ENCODE results near the gene URI1.

The URI1 gene, protein sequence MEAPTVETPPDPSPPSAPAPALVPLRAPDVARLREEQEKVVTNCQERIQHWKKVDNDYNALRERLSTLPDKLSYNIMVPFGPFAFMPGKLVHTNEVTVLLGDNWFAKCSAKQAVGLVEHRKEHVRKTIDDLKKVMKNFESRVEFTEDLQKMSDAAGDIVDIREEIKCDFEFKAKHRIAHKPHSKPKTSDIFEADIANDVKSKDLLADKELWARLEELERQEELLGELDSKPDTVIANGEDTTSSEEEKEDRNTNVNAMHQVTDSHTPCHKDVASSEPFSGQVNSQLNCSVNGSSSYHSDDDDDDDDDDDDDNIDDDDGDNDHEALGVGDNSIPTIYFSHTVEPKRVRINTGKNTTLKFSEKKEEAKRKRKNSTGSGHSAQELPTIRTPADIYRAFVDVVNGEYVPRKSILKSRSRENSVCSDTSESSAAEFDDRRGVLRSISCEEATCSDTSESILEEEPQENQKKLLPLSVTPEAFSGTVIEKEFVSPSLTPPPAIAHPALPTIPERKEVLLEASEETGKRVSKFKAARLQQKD

DNA sequence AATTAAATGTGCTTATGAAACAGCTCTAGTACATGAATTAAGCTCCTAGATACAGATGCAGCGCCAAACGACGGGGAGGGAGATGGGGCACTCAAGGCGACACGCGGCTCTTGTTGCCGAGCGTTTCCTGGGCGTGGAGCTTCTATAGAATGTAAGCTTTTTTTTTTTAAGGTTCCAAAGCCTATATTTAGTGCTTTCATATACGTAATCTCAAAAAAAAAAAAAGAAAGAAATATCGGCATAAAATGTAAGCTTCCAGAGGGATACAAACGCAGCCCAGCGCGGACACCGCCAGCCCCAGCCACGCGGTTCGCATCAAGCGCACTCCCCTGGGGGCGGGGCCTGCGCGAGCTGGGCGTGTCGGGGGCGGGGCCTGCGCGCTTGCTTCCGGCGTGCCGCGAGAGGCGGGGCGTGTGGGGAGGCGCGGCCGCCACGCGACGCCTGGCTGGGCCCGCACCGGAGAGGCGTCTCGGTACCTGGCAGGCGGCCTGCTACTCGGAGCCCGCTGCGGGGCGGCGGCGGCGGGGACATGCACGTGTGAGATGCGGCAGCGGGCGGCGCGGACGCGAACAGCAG is at the start of gene URI1:
Gene URI1, plus strand, starts transcription at position 412 of the 576 bp plus-strand sequence. CDS start 309 bp downstream, outside the sequence.
- H3K4me3 ChIP-seq (ENCODE audit: low read depth, low read length) = peak within 1 kb of the TSS; percentile 80
- no peak for TF ChIP-seq CTCF (IDR thresholded peaks at IDR 0.05; ENCODE audit: low read depth, low read length, missing control alignments)
- peak; percentile 15 for DNase-seq (ENCODE audit: low read depth)

- H3K4me3 ChIP-seq (ENCODE audit: low read depth, low read length) = no peak overlapping the region
- DNase-seq (ENCODE audit: low read depth) = no peak
- no peak for TF ChIP-seq CTCF (IDR thresholded peaks at IDR 0.05; ENCODE audit: low read depth, low read length, missing control alignments)
Observed at GRCh38 chr19:29893606-29894284, 48.3 kb upstream of the URI1 start.

GRCh38 chr19:29896802-29897201 is 45.2 kb upstream of the URI1 start:
- no peak for DNase-seq (ENCODE audit: low read depth)
- no peak overlapping the region for H3K4me3 ChIP-seq (ENCODE audit: low read depth, low read length)
- TF ChIP-seq CTCF (IDR thresholded peaks at IDR 0.05; ENCODE audit: low read depth, low read length, missing control alignments) = no peak

GRCh38 chr19:29897466-29897865 is 44.6 kb upstream of the URI1 start:
- no peak overlapping the region for H3K4me3 ChIP-seq (ENCODE audit: low read depth, low read length)
- DNase-seq (ENCODE audit: low read depth) = no peak
- TF ChIP-seq CTCF (IDR thresholded peaks at IDR 0.05; ENCODE audit: low read depth, low read length, missing control alignments) = no peak

GRCh38 chr19:29904017-29904416 is 38.0 kb upstream of the URI1 start:
- DNase-seq (ENCODE audit: low read depth) = no peak
- no peak for TF ChIP-seq CTCF (IDR thresholded peaks at IDR 0.05; ENCODE audit: low read depth, low read length, missing control alignments)
- H3K4me3 ChIP-seq (ENCODE audit: low read depth, low read length) = no peak overlapping the region

DNA sequence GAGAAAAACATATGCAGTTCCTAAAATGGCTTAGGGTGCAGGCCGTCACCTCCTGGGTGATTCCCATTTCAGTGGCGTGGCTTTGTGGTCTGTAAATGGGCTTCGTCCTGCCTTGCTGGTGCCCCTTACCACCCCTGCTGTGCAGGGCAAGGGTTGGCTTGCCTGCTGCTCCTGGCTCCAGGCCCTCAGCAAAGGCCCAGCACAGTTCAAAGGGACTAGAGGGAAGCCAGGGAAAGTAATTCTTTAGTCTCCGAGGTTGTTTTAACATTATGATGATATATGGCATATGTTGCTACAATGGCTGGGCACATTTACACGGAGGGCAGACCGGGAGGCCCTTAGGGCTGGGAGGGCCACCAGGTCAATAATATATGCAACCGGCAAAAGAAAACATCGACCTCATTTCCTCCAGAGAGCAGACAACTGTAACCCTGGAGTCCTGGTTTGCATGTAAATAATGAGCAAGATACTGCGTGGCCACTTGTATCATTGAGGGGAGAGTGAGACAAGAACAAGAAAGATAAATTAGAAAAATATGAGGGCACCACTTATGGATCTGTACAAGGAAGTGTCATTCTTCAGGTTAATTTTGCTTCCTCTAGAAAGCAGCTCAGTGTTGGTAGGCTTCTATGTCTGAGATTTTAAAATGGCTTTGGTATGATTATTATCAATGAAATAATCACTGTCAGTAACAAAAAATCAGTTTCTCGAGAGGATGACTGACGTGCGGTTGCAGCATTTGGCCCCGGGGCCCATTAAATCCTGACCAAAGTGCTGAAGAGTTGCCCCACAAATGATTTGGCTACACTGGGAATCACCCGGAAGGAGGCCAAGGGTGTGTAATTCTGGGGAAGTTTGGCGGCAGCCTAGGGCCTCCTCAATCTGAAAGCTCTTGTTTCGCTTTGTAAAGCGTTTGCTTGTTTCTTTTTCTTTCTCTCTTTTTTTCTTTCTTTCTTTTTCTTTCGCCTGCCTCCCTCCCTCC is 32.8 kb upstream of the URI1 start:
- TF ChIP-seq CTCF (IDR thresholded peaks at IDR 0.05; ENCODE audit: low read depth, low read length, missing control alignments) = no peak
- no peak for DNase-seq (ENCODE audit: low read depth)
- no peak overlapping the region for H3K4me3 ChIP-seq (ENCODE audit: low read depth, low read length)
